HG03039 (cell line): Measurements from ENCODE around the gene ZFAND5.

Experiments
- ATAC-seq: cut with Tn5 transposase; IDR thresholded peaks from one replicate; pipeline ENCODE4 v1.9.1; 2021; ENCODE audit warnings: mild to moderate bottlenecking, moderate library complexity; ENCODE audit not compliant: unreplicated experiment

The ZFAND5 gene

GRCh38 chr9:72326641-72327040 lies 38.4 kb downstream of the ZFAND5 start:
- ATAC-seq, result no peak

GRCh38 chr9:72324974-72325373 lies 40.0 kb downstream of the ZFAND5 start:
- ATAC-seq, result no peak

GRCh38 chr9:72322678-72323077 lies 42.3 kb downstream of the ZFAND5 start:
- ATAC-seq, result no peak

DNA sequence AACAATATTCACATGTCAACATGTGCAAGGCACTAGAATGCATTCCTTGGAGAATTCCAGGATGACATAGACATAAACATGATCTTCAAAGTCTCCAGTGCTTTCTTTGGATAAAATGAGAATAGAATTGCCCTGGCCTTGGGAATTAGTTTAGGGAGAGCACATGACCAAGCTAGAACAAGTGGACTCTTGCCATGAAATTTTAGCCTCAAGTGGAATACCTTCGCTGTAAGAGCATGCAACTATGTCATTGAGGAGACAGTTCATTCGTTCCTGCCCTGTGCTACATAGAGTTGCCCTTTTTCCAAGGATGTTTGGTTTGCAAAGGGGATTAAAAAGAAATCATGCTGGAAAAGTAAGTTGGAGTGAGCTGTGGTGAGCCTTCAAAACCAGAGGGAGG lies 42.7 kb downstream of the ZFAND5 start:
- ATAC-seq, result no peak

DNA sequence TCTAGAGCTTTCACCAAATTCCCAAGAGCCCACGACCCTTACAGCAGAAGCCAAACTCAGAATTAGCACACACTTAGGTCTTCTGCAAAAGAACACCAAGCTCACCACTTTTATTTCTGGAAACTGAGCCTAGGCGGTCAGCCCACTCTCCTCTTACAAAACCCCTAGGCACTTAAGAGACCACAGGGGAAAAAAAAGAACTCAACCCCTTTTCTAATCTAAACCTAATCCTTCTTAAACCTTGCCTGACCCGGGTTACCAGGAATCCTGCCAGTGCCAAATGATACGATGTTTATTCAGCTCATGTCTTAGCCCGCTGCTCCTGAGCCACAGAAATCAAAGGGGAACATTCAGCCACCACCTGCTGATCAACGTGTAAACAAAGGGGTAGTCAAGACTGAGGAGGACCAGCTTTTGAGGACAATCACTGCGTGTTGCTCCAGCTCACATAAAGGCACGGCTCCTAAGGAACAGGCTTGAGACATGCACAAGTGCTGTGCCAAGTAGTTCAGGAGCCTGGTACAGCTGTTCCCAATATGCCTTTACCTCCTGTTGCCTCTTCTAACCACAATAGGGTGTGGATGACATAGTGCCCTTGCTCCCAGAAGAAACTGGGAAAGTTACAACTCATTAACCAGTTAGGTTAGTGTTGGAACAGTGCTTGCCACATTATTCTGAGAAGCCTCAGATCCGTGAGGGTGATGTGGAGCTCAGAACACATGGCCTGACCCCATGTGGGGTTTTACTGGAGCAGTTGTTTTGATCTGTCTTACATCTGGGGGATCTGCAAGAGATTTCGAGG lies 49.3 kb downstream of the ZFAND5 start:
- no peak for ATAC-seq

GRCh38 chr9:72315089-72315509 lies 49.9 kb downstream of the ZFAND5 start:
- no peak for ATAC-seq

DNA sequence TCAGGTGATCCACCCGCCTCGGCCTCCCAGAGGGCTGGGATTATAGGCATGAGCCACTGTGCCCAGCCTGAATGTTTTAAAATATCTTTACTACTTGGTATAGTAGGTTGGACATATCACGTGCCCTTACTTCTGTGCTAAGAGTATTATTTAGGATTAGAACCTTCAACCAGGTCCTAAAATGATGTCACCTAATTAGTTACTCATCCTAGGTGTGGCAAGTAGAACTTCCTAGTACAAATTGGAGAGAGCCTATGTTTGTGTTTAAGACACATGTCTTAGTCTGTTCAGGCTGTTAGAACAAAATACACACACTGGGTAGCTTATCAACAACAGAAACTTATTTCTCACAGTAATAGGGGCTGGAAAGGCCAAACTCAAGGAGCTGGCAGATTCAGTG lies 51.5 kb downstream of the ZFAND5 start:
- no peak for ATAC-seq

DNA sequence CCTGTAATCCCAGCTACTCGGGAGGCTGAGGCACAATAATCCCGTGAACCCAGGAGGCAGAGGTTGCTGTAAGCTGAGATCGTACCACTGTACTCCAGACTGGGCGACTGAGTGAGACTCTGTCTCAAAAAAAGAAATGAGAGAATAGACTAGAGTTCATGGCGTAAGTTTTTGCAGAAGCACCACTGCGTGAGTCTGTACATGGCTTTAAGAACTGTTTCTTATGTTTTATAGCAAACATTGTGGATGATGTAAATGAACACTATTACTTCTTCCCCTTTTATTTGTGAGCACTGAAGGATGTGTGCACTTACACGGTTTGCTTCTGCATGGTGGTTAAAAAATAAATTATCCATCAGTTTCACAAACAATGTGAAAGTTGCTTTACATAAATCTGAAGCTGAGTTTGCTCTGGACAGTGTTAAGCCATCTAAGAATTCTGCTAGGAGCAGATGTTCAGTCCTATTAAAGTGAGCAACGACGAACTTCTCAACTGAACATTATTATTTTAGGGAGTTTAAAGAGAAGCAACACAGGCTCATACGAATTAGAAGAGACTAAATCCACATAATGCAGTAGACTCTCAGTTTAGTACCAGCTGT lies 52.5 kb downstream of the ZFAND5 start:
- ATAC-seq, result no peak

DNA sequence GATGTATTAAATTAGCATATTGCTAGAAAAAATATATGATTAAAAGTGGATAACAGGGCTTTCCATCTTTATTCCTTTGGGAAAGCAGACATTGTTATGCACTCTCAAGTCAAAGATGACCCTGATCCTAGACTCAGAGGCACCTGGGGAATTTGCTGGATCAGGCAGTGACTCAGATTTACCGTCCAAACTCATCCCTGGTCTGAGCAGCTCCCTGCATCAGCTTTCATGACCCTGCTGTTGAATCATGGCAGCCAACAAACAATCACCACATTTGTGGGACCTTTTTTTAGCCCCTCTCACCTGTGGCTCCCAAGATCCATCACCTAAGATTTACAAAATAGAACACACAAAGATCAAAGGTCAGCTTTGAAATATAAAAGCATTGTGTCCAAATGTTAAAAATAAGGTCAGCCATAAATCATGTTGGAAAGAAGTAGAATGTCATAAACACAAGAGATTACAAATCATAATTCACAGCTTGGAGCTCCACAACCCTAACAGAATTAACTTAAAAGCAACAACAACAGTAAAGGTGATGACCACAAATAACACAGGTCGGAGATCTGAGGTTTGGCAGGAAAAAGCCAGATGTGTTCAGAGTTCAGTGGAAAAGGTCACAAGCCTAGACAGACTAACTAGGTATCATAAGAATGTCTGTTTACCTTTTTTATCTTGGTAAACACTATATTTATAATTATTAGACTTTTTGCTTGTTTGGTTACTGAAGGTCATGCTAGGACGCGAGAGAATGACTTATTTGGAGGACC lies 55.5 kb downstream of the ZFAND5 start:
- no peak for ATAC-seq

- ATAC-seq, result no peak
Observed at GRCh38 chr9:72306761-72307160, 58.2 kb downstream of the ZFAND5 start.

DNA sequence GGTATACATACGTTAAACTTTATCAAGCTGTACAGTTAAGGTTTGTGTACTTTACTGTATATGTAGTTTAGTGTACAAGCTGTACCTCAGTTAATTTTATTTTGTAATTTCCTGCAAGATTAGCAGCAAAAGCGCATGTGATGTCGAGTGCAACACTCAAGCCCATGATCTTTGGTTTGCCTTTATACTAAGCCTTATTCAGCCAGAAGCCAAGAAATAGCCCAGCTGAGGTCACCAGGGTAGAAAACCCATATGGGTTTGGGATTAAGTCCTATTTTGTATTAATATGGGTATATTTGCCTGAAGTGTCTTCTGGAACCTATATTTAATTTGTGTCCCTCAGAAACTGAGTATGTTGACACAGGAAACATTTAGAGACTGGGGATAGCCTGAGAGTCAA lies 59.3 kb downstream of the ZFAND5 start:
- no peak for ATAC-seq

DNA sequence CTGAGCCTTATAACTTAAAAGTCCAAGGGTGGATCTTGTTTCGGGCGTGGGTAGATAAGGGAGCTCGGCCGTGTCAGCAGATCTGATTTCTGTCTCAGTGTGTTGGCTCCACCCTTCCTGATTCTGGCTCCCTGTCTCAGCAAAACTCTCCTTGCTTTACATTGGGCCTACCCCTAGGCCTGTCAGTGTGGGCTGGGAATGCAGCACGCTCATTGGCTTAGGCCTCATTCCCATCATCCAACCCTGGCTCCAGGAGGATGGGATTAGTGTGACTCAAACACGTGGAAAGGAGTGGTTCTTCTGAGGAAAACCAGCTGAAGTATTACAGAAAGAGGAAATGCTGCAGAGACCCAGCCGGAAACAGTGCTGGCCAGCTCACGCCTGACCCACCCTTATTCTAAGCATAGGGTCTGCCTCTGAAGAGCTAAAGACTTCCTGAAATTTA lies 59.9 kb downstream of the ZFAND5 start:
- ATAC-seq, result peak; percentile 55

DNA sequence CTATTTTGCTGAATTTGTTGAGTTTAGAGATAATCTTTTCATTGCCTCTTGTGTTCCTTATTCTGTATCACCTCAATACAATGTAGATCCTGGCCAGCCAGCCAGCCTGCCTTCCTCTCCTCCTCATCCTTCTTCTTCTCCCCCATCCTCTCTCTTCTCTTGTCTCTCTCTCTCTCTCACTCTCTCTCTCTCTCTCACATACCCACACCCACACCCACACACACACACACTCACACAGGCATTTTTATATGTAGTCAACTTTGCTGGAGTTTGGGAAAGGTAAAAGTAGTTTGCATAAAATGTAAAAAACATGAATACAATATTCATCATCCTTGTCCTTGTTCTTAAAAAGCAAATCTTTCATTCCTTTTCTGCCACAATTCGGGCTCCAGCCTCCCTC lies 60.5 kb downstream of the ZFAND5 start:
- ATAC-seq, result no peak
